SW480 (cell line): Measurements from ENCODE around the gene GRK3.

Experiments
- DNase-seq: peaks from one replicate; pipeline ENCODE4 v3.0.0-alpha.2; 2016; ENCODE audit warnings: low spot score

The GRK3 gene

DNA sequence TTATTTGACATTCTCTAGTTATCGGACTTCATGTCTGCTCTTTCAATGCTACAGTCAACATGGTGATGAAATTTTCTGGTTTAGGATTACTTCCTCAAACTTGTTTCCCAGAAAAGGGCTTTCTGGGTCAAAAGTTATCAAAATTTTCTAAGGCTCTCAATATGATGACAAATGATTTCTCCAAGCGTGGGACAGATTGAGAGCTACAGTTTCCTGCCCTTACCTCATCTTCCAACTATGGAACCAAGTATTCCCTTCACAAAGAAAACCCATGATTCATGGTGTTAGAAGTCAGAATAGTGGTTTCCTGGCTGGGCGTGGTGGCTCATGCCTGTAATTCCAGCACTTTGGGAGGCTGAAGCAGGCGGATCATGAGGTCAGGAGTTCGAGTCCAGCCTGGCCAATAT is 195.4 kb downstream of the GRK3 start:
- peak; percentile 78 for DNase-seq

GRCh38 chr22:25760294-25760693 is 195.8 kb downstream of the GRK3 start:
- DNase-seq = no peak

- no peak for DNase-seq
Measured at GRCh38 chr22:25760848-25761595, 196.5 kb downstream of the GRK3 start.

DNA sequence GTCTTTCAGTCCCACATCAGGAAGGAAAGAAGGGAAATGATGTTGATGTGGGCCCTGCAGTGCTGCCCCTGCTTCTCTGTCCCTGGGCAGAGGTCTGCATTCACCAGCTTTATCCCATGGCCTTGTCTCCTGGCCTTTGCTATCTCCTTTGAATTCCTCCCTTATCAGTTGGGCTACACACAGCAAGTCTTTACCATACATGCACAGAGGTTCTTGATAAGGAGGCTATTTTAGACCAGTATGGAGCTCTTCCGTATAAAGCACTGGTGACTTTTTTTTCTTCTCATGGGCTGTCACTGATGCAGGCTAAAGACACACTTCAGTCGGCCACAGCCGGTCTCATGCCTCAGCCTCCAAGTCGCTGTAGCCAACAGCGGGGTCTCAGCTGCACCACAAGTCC is 197.7 kb downstream of the GRK3 start:
- no peak for DNase-seq

- no peak for DNase-seq
Measured at GRCh38 chr22:25763239-25763777, 198.8 kb downstream of the GRK3 start.

GRCh38 chr22:25764270-25765015 is 200.0 kb downstream of the GRK3 start:
- no peak for DNase-seq

DNA sequence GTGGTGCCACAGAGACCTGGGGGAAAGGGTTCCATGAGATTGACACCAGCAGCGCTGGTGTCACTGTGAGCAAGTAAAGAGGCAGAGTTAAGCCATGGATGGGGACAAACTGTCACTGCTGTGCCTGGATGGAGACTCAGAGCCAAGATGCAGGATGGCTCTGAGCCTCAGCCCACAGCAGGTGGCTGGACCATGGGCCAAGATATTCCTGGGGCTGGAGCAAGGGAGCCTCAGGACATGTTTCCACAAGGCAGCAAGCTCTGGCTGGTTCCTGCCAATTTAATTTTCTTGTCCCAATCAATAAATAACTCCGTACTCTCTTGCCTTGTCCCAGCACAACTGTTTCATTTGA is 200.5 kb downstream of the GRK3 start:
- no peak for DNase-seq

DNA sequence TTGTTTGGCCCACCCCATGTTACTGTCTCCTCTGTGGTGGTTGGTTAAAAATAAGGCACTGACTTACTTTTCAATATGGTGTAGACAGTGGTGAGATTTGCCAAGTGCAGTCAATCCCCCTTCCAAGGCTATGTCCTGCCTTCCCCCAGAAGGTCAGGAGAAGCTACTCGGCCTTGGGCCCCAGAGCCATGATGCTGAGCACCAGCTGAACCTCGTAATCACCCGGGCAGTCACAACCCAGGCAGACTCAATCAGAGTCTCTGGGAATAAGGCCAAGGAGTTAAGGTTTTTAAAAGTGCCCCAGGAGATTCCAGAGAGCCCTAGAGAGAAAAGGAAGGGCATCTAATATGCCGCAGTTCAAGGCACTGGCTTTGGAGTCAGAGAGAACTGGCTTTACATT is 201.3 kb downstream of the GRK3 start:
- DNase-seq = no peak

GRCh38 chr22:25766418-25766817 is 201.9 kb downstream of the GRK3 start:
- DNase-seq = no peak

DNA sequence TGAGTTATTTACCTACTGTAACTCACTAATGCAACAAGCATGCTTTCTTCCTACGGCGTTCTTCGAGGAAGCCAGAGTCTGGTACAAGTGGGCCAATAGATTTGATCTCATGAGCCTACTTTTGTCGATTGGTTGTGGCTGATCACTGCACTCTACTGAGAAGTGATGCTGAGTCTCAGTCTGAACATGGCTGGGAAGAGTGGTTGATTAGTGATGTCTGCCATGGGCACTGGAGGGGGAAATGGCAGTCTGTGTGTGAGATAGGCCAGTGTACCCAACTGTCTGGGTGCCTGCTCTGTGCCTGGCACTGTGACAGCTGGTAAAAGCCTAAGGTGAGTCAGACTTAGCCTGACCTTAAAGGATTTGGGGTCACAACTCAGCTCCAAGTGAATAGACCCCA is 205.9 kb downstream of the GRK3 start:
- DNase-seq = no peak

DNA sequence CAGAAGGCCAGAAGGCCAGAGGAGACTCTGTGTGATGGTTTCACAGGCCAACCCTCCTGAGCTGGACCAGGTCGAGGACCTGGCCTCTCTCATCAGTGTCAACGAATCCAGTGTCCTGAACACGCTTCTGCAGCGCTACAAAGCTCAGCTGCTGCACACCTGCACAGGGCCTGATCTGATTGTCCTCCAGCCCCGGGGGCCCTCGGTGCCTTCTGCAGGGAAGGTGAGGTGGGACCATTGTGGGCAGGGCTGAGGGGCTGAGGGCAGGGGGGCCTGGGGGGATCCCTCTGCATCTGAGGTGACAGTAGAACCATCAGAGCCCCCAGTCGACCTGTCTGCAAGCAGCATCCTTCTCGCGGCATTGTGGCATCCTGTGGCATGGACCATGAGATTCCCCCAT is 207.8 kb downstream of the GRK3 start:
- no peak for DNase-seq

DNA sequence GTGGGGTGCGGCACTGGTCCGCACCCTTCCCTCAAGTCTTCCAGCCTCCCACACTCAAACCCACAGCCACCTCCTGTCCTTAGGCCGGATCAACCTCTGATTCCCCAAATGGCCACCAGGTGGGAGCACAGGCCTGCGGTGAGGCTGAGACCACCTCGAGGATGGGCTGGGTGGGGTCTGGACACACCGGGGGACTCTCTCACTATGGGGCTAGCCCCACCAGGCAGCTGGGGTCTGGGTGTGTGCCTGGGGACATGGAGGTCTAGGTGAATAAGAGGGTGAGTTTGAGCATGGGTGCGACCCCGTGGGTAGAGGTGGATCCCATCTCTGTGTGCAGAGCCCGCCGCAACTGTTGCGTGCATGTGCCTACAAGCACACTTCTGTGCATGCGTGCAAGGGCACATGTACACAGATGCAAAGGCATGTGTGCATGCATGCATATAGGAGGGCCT is 210.1 kb downstream of the GRK3 start:
- DNase-seq = no peak

- peak; percentile 12 for DNase-seq
Measured at GRCh38 chr22:25775531-25775930, 211.1 kb downstream of the GRK3 start.

DNA sequence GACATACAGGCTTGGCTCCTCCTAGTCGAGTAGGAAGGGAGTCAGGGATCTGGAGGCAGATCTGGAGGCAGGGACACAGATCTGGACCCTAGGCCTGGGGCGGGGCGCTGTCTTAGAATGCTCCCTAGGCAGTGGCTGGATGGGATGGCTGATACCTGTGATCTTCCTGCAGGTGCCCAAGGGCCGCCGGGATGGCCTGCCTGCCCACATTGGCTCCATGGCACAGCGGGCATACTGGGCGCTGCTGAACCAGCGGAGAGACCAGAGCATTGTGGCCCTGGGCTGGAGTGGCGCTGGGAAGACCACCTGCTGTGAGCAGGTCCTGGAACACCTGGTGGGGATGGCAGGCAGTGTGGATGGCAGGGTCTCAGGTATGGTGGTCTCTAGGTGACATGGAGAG is 212.9 kb downstream of the GRK3 start:
- no peak for DNase-seq

DNA sequence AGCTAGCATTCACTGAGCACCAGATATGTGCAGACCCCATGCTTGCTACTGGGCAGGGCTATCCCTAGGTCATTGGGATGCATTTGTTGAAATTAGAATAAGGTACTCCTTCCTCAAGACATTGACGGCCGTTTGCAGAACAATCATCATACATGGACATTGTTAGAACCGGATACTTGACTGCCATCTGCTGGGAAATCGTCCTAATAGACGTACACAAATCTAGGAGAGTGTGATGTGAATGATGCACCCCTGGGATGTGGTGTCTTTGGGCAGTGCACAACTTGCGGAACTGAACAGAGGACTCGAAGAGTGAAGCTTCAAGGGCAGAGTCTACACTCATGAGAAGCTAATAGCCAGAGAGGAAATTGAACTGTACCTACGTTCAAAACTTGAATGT is 213.4 kb downstream of the GRK3 start:
- DNase-seq = peak; percentile 45
